K562 (cell line): ENCODE results near the gene ENO3. TPM values are rescaled to one million over a fixed set of nuclear protein-coding genes. Genes with fewer than 3 reads are reported as not detected.

Experiments used
- ATAC-seq: fragments of 200-7000 bp; cut with Tn5 transposase; 3 replicates; pipeline ENCODE4 v1.9.1; 2020; ENCODE audit warnings: moderate library complexity
- BruUV-seq: library from RNA; stranded (reverse); fragments of 400-500 nt; replicated peaks from 2 replicates; lab custom pipeline; 2021; lab: Mats Ljungman, UMichigan
- CTCF ChIA-PET: fragments of 300-600 bp; formaldehyde crosslinking; extraction: SDS; loops from one replicate; lab custom pipeline; 2021; ENCODE audit warnings: low intra/inter-chr PET ratio; lab: Yijun Ruan, JAX
- POLR2A ChIA-PET: fragments of 300-600, 350-650 bp; sonication (Branson Sonifier 250); formaldehyde crosslinking; extraction: SDS; loops from one replicate; lab custom pipeline; 2021; ENCODE audit warnings: antibody characterized with exemption, inconsistent platforms; lab: Yijun Ruan, JAX
- DNase-seq, 4 experiments: peaks; one replicate each; pipeline versions ENCODE4 v3.0.0 to v3.0.0-alpha.2; 2011 to 2018; ENCODE audit warnings: low spot score in 3 of 4, mixed read lengths in 3 of 4; ENCODE audit errors: extremely low read depth in 1 of 4
- FAIRE-seq: peaks from 2 replicates; lab custom pipeline; 2011; peaks lifted over from hg19 to GRCh38; lab: Jason Lieb, UNC
- H2AFZ ChIP-seq: 2 replicates; pipeline ENCODE4 v1.6.0; 2011; ENCODE audit warnings: low read depth, low read length, control low read depth, inconsistent platforms
- H3K27ac ChIP-seq: fragments of 200-600 bp; 3 replicates; pipeline ENCODE4 v1.8.0; 2011; ENCODE audit warnings: low read depth, mild to moderate bottlenecking, control low read depth, inconsistent platforms, low read length, moderate library complexity, mixed read lengths; ENCODE audit errors: extremely low read depth
- H3K27me3 ChIP-seq, 2 experiments: fragments of 300-600 bp in 1 of 2; 2 replicates in 1 of 2; 3 replicates in 1 of 2; pipeline versions ENCODE4 v1.6.0 to v1.8.0; 2011; ENCODE audit warnings: inconsistent platforms in 2 of 2, low read length in 2 of 2, mild to moderate bottlenecking in 1 of 2, mixed read lengths in 1 of 2, moderate library complexity in 1 of 2; ENCODE audit not compliant: control insufficient read depth in 2 of 2, insufficient read depth in 2 of 2
- H3K36me3 ChIP-seq: fragments of 300-600 bp; 3 replicates; pipeline ENCODE4 v1.8.0; 2011; ENCODE audit warnings: mild to moderate bottlenecking, low read length, inconsistent platforms; ENCODE audit not compliant: control insufficient read depth, insufficient read depth
- H3K4me1 ChIP-seq, 2 experiments: fragments of 200-600 bp in 1 of 2; replicated peaks in 1 of 2; 2 replicates in 1 of 2; 3 replicates in 1 of 2; pipeline versions ENCODE4 v1.5.1 to v1.8.0; 2011; ENCODE audit warnings: inconsistent platforms in 2 of 2, low read length in 2 of 2, mild to moderate bottlenecking in 1 of 2, mixed read lengths in 1 of 2, moderate library complexity in 1 of 2; ENCODE audit not compliant: control insufficient read depth in 2 of 2, insufficient read depth in 2 of 2
- H3K4me2 ChIP-seq: 2 replicates; pipeline ENCODE4 v1.6.1; 2011; ENCODE audit warnings: low read length, control low read depth, inconsistent platforms, mixed read lengths; ENCODE audit not compliant: insufficient read depth
- H3K4me3 ChIP-seq: fragments of 200-600 bp; sonication (generic), shearing (Covaris generic); 2 replicates; pipeline ENCODE4 v1.5.1; 2016; ENCODE audit warnings: control low read depth, inconsistent platforms
- H3K79me2 ChIP-seq: fragments of 200-600 bp; 3 replicates; pipeline ENCODE4 v1.8.0; 2011; ENCODE audit warnings: low read length, inconsistent platforms; ENCODE audit not compliant: control insufficient read depth, insufficient read depth
- H3K9ac ChIP-seq, 2 experiments: 2 replicates each; pipeline versions ENCODE4 v1.6.0 to v1.6.1; 2011; ENCODE audit warnings: low read depth in 2 of 2, low read length in 2 of 2, control low read depth in 1 of 2, inconsistent platforms in 1 of 2, mild to moderate bottlenecking in 1 of 2, mixed read lengths in 1 of 2; ENCODE audit not compliant: insufficient read depth in 1 of 2
- H3K9me1 ChIP-seq: one replicate; pipeline ENCODE4 v1.6.0; 2011; ENCODE audit warnings: inconsistent platforms, mild to moderate bottlenecking, low read length, moderate library complexity; ENCODE audit not compliant: control insufficient read depth, insufficient read depth
- H3K9me3 ChIP-seq: replicated peaks from 2 replicates; pipeline ENCODE4 v1.5.1; 2011; ENCODE audit warnings: low read depth, low read length, inconsistent platforms; ENCODE audit not compliant: control insufficient read depth, insufficient read depth
- H4K20me1 ChIP-seq: replicated peaks from 2 replicates; pipeline ENCODE4 v1.6.1; 2011; ENCODE audit warnings: low read length, inconsistent platforms, mixed read lengths; ENCODE audit not compliant: control insufficient read depth, insufficient read depth
- CEBPB ChIP-seq: fragments of 450-650 bp; IDR thresholded peaks from 2 replicates; pipeline ENCODE4 v1.6.1; 2016; ENCODE audit warnings: missing genetic modification characterization, missing compliant biosample characterization
- CTCF ChIP-seq, 3 experiments: IDR thresholded peaks in 2 of 3; conservative IDR thresholded peaks in 1 of 3; 2 replicates each; pipeline ENCODE4 v1.5.1; 2011 to 2012; ENCODE audit warnings: low read length in 3 of 3, mild to moderate bottlenecking in 3 of 3, control low read depth in 2 of 3, improper control_type of control experiment in 1 of 3, inconsistent platforms in 1 of 3, low read depth in 1 of 3, mixed read lengths in 1 of 3, moderate library complexity in 1 of 3; ENCODE audit not compliant: insufficient read depth in 2 of 3
- HNRNPK ChIP-seq: fragments of 200-400 bp; formaldehyde crosslinking; IDR thresholded peaks from one replicate; pipeline ENCODE4 v1.6.1; 2018; ENCODE audit warnings: mild to moderate bottlenecking, low read depth, low read length; ENCODE audit not compliant: poor library complexity, severe bottlenecking
- NFATC3 ChIP-seq: fragments of 450-650 bp; IDR thresholded peaks from 2 replicates; pipeline ENCODE4 v1.6.1; 2017; ENCODE audit warnings: mild to moderate bottlenecking
- SMC3 ChIP-seq: conservative IDR thresholded peaks from 2 replicates; pipeline ENCODE4 v1.6.1; 2011; ENCODE audit warnings: low read depth, low read length, improper control_type of control experiment; ENCODE audit not compliant: insufficient read depth
- ZNF124 ChIP-seq: sonication (generic); formaldehyde crosslinking; IDR thresholded peaks from 2 replicates; pipeline ENCODE4 v1.8.1; 2022; ENCODE audit warnings: missing genetic modification reagents
- WGBS: fragments of 100-300 bp; shearing (Covaris generic); methylation state at CpG from one replicate; pipeline ENCODE4 v1.1.6; 2016; ENCODE audit warnings: low coverage, mixed read lengths; ENCODE audit not compliant: insufficient coverage; ENCODE audit errors: missing lambda C conversion rate; 5-methylcytosine and 5-hydroxymethylcytosine counted together
- in situ Hi-C: fragments of 300-500 bp; cut with MboI; formaldehyde crosslinking; loops from 4 replicates; pipeline ENCODE4 v1.15.0; 2018; ENCODE audit warnings: inconsistent platforms, mixed read lengths
- intact Hi-C: fragments of 100-400 bp; cut with micrococcal nuclease; formaldehyde crosslinking; loops from 2 replicates; pipeline ENCODE4 v1.14.2; 2022
- polyA plus RNA-seq, 8 experiments: library from polyadenylated mRNA; depleted of rRNA in 4 of 8; stranded (reverse) in 5 of 8; unstranded in 3 of 8; fragments of >200 nt; fragmentation: Nextera tagmentation in 2 of 8; fragmentation: Illumina TruSeq in 1 of 8; extraction: Ambion mirVana in 2 of 8; extraction: Trizol in 1 of 8; gene quantifications; 2 replicates each; pipeline versions ENCODE4 v1.2.1 to v1.2.3, GENCODE V29; 2011 to 2014; ENCODE audit warnings: inconsistent platforms in 1 of 8, missing spikeins in 1 of 8
- total RNA-seq, 7 experiments: library from RNA; depleted of rRNA in 6 of 7; stranded (reverse); fragments of >200 nt in 6 of 7; fragmentation: Illumina TruSeq in 2 of 7; extraction: Trizol in 2 of 7; gene quantifications; 2 replicates each; pipeline versions ENCODE4 v1.2.1 to v1.2.3, GENCODE V29; 2011 to 2021; ENCODE audit warnings: low replicate concordance in 1 of 7
- TF ChIP-seq, protein P1 (sequence below): sonication (generic); formaldehyde crosslinking; IDR thresholded peaks from 2 replicates; pipeline ENCODE4 v1.8.0; 2023; ENCODE audit warnings: mild to moderate bottlenecking, missing genetic modification reagents
- TF ChIP-seq, protein P2 (sequence below): fragments of 450-650 bp; formaldehyde crosslinking; IDR thresholded peaks from 2 replicates; pipeline ENCODE4 v1.4.0; 2020; ENCODE audit warnings: mild to moderate bottlenecking, moderate library complexity
- TF ChIP-seq, protein P3 (sequence below): fragments of 200-800 bp; sonication (Bioruptor generic); IDR thresholded peaks from 2 replicates; pipeline ENCODE4 v1.6.1; 2017; ENCODE audit warnings: missing genetic modification characterization, missing compliant biosample characterization

ENO3 gene
- total and polyA plus RNA-seq, 9 of the 15 experiments (the other 6 are each of a cell fraction or from before 2014, with no cell fraction given), result 5.7 to 17.2 (median 9.9) TPM

- TF ChIP-seq, protein P1, sequence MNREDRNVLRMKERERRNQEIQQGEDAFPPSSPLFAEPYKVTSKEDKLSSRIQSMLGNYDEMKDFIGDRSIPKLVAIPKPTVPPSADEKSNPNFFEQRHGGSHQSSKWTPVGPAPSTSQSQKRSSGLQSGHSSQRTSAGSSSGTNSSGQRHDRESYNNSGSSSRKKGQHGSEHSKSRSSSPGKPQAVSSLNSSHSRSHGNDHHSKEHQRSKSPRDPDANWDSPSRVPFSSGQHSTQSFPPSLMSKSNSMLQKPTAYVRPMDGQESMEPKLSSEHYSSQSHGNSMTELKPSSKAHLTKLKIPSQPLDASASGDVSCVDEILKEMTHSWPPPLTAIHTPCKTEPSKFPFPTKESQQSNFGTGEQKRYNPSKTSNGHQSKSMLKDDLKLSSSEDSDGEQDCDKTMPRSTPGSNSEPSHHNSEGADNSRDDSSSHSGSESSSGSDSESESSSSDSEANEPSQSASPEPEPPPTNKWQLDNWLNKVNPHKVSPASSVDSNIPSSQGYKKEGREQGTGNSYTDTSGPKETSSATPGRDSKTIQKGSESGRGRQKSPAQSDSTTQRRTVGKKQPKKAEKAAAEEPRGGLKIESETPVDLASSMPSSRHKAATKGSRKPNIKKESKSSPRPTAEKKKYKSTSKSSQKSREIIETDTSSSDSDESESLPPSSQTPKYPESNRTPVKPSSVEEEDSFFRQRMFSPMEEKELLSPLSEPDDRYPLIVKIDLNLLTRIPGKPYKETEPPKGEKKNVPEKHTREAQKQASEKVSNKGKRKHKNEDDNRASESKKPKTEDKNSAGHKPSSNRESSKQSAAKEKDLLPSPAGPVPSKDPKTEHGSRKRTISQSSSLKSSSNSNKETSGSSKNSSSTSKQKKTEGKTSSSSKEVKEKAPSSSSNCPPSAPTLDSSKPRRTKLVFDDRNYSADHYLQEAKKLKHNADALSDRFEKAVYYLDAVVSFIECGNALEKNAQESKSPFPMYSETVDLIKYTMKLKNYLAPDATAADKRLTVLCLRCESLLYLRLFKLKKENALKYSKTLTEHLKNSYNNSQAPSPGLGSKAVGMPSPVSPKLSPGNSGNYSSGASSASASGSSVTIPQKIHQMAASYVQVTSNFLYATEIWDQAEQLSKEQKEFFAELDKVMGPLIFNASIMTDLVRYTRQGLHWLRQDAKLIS (CRISPR knock-in tag), result no peak
- no peak for TF ChIP-seq NFATC3
- TF ChIP-seq, all 486 proteins: peak for 0
Observed at GRCh38 chr17:4978726-4979125, 27.8 kb downstream of the ENO3 start (continued).

DNA sequence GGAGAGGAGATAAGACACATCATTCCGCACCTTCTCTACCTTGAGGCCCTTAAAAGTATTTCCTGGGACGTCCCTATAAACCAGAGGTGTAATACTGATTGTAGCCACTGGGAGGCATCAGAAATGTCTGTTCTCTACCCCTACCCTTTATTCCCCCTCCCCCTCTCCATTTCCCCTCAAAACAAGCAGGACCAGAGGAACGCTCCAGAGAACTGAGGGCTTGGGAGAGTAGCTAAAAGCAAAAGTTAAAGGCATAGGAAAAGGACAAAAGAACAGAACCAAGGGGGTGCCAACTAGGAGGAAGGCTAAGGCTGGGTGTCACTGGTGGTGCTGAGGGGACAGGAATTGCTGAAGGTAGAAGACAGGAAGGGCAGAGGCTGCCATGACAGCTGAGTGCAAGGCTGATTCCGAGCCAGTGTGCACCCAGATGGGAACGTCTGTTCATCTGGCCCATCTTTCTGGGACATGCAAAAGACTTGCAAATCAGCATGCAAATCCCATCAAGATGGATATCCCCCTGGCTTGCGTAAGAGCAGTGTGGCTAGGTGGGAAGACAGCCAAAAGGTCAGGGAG lies 29.8 kb downstream of the ENO3 start:
- Histone ChIP-seq H3K36me3 (peaks cover 68% of the 10 kb centered on the region), H3K27me3 (no peaks in the 10 kb centered on the region), H3K9me3 (no peaks in the 10 kb centered on the region), H3K79me2 (peaks cover 1% of the 10 kb centered on the region; the same call in 2 of the 3 replicates), H2AFZ (no peak overlapping the region), H3K4me1 (peaks cover 0 to 6% of the 10 kb centered on the region in 2 experiments; a peak in 1 of 5 replicates), H3K9ac (no peak overlapping the region), H3K4me2 (no peak overlapping the region), H3K27ac (no peak overlapping the region), H3K9me1 (no peaks in the 10 kb centered on the region), H4K20me1 (0 out of 2 replicates have a peak, but pooled peaks cover 6% of the 10 kb centered on the region), H3K4me3 (no peak overlapping the region)
- 22% methylated on average over 4 of the region's 6 CpGs for WGBS
- in situ Hi-C loops, result no loop called here
- peak; percentile 56 for FAIRE-seq
- peak; percentile 60 to 66 (median 66) for DNase-seq
- intact Hi-C loops, result loop anchor here (1.0 kb wide), 1 partner anchor 82 kb away; no protein-coding TSS in a partner anchor
- peak; percentile 90 for ATAC-seq
- ChIA-PET POLR2A (interaction anchor here (0.8 to 1.3 kb wide), 3 partner anchors 12 to 19 kb away, joined by 3 to 9 read pairs (median 5); partner anchors contain the start of gene SPAG7), CTCF (interaction anchor here (1.0 to 2.3 kb wide), 2 partner anchors 78 to 81 kb away, joined by 3 to 16 read pairs; no protein-coding TSS in a partner anchor)
- BruUV-seq, result no TSS peak
- TF ChIP-seq SMC3 (peak; percentile 60), ZNF124 (CRISPR knock-in tag) (no peak), HNRNPK (peak; percentile 86), CEBPB (peak; percentile 57; the same call in 1 of the 2 replicates), CTCF (IDR thresholded peaks at IDR 0.05 in 2 of 3, conservative IDR thresholded peaks at IDR 0.05 in 1 of 3; ENCODE audit: insufficient read depth in 2 of 3, low read depth in 1 of 3, low read length in 3 of 3) (peak; percentile 54 to 64 (median 60); a peak in 5 of 6 replicates)
- TF ChIP-seq, protein P2, sequence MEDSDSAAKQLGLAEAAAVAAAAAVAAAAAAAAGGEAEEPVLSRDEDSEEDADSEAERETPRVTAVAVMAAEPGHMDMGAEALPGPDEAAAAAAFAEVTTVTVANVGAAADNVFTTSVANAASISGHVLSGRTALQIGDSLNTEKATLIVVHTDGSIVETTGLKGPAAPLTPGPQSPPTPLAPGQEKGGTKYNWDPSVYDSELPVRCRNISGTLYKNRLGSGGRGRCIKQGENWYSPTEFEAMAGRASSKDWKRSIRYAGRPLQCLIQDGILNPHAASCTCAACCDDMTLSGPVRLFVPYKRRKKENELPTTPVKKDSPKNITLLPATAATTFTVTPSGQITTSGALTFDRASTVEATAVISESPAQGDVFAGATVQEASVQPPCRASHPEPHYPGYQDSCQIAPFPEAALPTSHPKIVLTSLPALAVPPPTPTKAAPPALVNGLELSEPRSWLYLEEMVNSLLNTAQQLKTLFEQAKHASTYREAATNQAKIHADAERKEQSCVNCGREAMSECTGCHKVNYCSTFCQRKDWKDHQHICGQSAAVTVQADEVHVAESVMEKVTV (CRISPR knock-in tag), result no peak
- TF ChIP-seq, protein P3, sequence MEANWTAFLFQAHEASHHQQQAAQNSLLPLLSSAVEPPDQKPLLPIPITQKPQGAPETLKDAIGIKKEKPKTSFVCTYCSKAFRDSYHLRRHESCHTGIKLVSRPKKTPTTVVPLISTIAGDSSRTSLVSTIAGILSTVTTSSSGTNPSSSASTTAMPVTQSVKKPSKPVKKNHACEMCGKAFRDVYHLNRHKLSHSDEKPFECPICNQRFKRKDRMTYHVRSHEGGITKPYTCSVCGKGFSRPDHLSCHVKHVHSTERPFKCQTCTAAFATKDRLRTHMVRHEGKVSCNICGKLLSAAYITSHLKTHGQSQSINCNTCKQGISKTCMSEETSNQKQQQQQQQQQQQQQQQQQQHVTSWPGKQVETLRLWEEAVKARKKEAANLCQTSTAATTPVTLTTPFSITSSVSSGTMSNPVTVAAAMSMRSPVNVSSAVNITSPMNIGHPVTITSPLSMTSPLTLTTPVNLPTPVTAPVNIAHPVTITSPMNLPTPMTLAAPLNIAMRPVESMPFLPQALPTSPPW, result peak; percentile 36; the same call in 1 of the 2 replicates
